Keratinocyte (primary cell): Measurements from ENCODE around the gene ISYNA1.

Experiments used
- EZH2 ChIP-seq: IDR thresholded peaks from one replicate; pipeline ENCODE4 v1.6.1; 2012; ENCODE audit warnings: inconsistent platforms, mild to moderate bottlenecking, low read length, moderate library complexity
- TF ChIP-seq, protein P1 (sequence below), 3 experiments: IDR thresholded peaks in 1 of 3; conservative IDR thresholded peaks in 1 of 3; optimal IDR thresholded peaks in 1 of 3; 2 replicates in 2 of 3; 3 replicates in 1 of 3; pipeline versions ENCODE3 to v1.5.1; 2011; ENCODE audit warnings: low read length in 3 of 3, mild to moderate bottlenecking in 3 of 3, moderate library complexity in 2 of 3, control low read depth in 1 of 3, inconsistent platforms in 1 of 3; ENCODE audit not compliant: insufficient read depth in 2 of 3; ENCODE audit errors: extremely low read depth in 1 of 3

DNA sequence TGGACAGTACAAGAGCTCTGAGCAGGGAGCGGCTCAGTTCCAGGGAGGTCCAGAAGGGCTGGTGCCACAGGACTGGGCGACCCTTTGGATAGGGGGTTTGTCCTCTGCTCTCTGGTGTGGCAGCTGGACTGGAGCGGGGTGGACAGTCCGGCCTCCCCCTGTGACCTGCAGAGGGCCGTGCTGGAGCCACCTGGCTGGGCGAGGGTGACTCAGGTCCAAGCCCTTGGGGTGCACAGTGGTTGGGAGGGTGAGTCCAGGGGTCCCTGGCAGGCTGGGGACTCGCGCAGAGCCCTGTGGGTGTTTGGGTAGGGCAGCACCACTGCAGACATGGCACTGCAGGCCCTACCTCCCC, 11.5 kb downstream of the ISYNA1 start:
- TF ChIP-seq, protein P1, sequence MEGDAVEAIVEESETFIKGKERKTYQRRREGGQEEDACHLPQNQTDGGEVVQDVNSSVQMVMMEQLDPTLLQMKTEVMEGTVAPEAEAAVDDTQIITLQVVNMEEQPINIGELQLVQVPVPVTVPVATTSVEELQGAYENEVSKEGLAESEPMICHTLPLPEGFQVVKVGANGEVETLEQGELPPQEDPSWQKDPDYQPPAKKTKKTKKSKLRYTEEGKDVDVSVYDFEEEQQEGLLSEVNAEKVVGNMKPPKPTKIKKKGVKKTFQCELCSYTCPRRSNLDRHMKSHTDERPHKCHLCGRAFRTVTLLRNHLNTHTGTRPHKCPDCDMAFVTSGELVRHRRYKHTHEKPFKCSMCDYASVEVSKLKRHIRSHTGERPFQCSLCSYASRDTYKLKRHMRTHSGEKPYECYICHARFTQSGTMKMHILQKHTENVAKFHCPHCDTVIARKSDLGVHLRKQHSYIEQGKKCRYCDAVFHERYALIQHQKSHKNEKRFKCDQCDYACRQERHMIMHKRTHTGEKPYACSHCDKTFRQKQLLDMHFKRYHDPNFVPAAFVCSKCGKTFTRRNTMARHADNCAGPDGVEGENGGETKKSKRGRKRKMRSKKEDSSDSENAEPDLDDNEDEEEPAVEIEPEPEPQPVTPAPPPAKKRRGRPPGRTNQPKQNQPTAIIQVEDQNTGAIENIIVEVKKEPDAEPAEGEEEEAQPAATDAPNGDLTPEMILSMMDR (optimal IDR thresholded peaks at IDR 0.05 in 1 of 3, IDR thresholded peaks at IDR 0.05 in 1 of 3, conservative IDR thresholded peaks at IDR 0.05 in 1 of 3; ENCODE audit: extremely low read depth in 1 of 3, insufficient read depth in 2 of 3, low read length in 3 of 3), result no peak
- no peak for TF ChIP-seq EZH2
